ENCODE measurements around the gene DENND10.

- TF ChIP-seq TARDBP (IDR thresholded peaks at IDR 0.05) (no peak), CTBP1 (IDR thresholded peaks at IDR 0.05; ENCODE audit: borderline replicate concordance) (no peak), L3MBTL2 (conservative IDR thresholded peaks at IDR 0.05) (peak; percentile 46), FOXA1 (IDR thresholded peaks at IDR 0.05) (no peak), ZNF384 (IDR thresholded peaks at IDR 0.05) (no peak), HDGF (IDR thresholded peaks at IDR 0.05; ENCODE audit: borderline replicate concordance) (no peak), SP1 (IDR thresholded peaks at IDR 0.05) (no peak), FOXM1 (IDR thresholded peaks at IDR 0.05; ENCODE audit: borderline replicate concordance) (0 out of 2 replicates have a peak, but pooled peaks have one; percentile 40), BHLHE40 (IDR thresholded peaks at IDR 0.05; ENCODE audit: borderline replicate concordance) (no peak), SUZ12 (IDR thresholded peaks at IDR 0.05) (no peak), ARNT (IDR thresholded peaks at IDR 0.05) (no peak), NFRKB (IDR thresholded peaks at IDR 0.05) (no peak), FOXK2 (IDR thresholded peaks at IDR 0.05) (no peak), LEF1 (IDR thresholded peaks at IDR 0.05; ENCODE audit: borderline replicate concordance) (no peak)
Observed at GRCh38 chr10:119165171-119166117, 61.5 kb downstream of the DENND10 start, which contains the start of gene SFXN4.

All from HEK293T (cell line).